ENCODE results near the gene PARD6G. TPM values are rescaled to one million over a fixed set of nuclear protein-coding genes. Genes with fewer than 3 reads are reported as not detected.

The PARD6G gene
- total and polyA plus RNA-seq, 2 experiments from 2014 or later = 0.22 to 0.53 TPM

- Histone ChIP-seq H3K9ac (peak overlapping the region; percentile 73), H3K4me1 (ENCODE audit: insufficient read depth) (peaks cover 10% of the 10 kb centered on the region; the same call in 1 of the 2 replicates), H3K27ac (peak overlapping the region; percentile 54; the same call in 1 of the 2 replicates), H3K4me2 (ENCODE audit: unreplicated experiment) (peak overlapping the region; percentile 70), H3F3A (ENCODE audit: insufficient read depth) (peaks cover 20% of the 10 kb centered on the region; the same call in 1 of the 2 replicates), H4K20me1 (ENCODE audit: insufficient read depth) (no peaks in the 10 kb centered on the region), H2AFZ (peak overlapping the region; percentile 89), H3K27me3 (replicated peaks; ENCODE audit: insufficient read depth) (no peaks in the 10 kb centered on the region), H3K4me3 (peak overlapping the region; percentile 82), H3K36me3 (ENCODE audit: low read depth) (no peaks in the 10 kb centered on the region), H3K9me2 (ENCODE audit: insufficient read depth) (no peaks in the 10 kb centered on the region), H3K9me3 (ENCODE audit: low read depth) (no peaks in the 10 kb centered on the region), H3K79me2 (ENCODE audit: insufficient read depth) (no peaks in the 10 kb centered on the region)
- no peak for TF ChIP-seq EZH2 (IDR thresholded peaks at IDR 0.05; ENCODE audit: insufficient read depth, poor library complexity, severe bottlenecking)
- WGBS, 2 experiments (ENCODE audit: low coverage in 1 of 2, low lambda C conversion rate in 2 of 2, missing lambda C conversion rate in 2 of 2) = 44 to 68% methylated on average over 12 of the region's 12 CpGs
- in situ Hi-C loops (cut with MboI) = no loop called here
- DNase-seq = peak; percentile 51
Observed at GRCh38 chr18:80147037-80147417, 100.3 kb downstream of the PARD6G start.

GRCh38 chr18:80145196-80145804, 102.0 kb downstream of the PARD6G start:
- peaks cover 10% of the 10 kb centered on the region; the same call in 1 of the 2 replicates for H3K4me1 ChIP-seq (ENCODE audit: insufficient read depth)
- no peaks in the 10 kb centered on the region for H3K79me2 ChIP-seq (ENCODE audit: insufficient read depth)
- no peak overlapping the region for H3K9ac ChIP-seq
- H3K27me3 ChIP-seq (replicated peaks; ENCODE audit: insufficient read depth) = no peaks in the 10 kb centered on the region
- H3K27ac ChIP-seq = no peak overlapping the region
- WGBS, 2 experiments (ENCODE audit: low coverage in 1 of 2, low lambda C conversion rate in 2 of 2, missing lambda C conversion rate in 2 of 2) = 77 to 85% methylated on average over 5 of the region's 5 CpGs
- no peaks in the 10 kb centered on the region for H4K20me1 ChIP-seq (ENCODE audit: insufficient read depth)
- H3K9me3 ChIP-seq (ENCODE audit: low read depth) = no peaks in the 10 kb centered on the region
- no peak overlapping the region for H3K4me3 ChIP-seq
- in situ Hi-C loops (cut with MboI) = no loop called here
- H3K4me2 ChIP-seq (ENCODE audit: unreplicated experiment) = no peak overlapping the region
- no peaks in the 10 kb centered on the region for H3K9me2 ChIP-seq (ENCODE audit: insufficient read depth)
- DNase-seq = peak; percentile 29
- peaks cover 20% of the 10 kb centered on the region; the same call in 1 of the 2 replicates for H3F3A ChIP-seq (ENCODE audit: insufficient read depth)
- no peak overlapping the region for H2AFZ ChIP-seq
- TF ChIP-seq EZH2 (IDR thresholded peaks at IDR 0.05; ENCODE audit: insufficient read depth, poor library complexity, severe bottlenecking) (no peak), EZH2phosphoT487 (IDR thresholded peaks at IDR 0.05; ENCODE audit: insufficient read depth, low read depth) (no peak)
- H3K36me3 ChIP-seq (ENCODE audit: low read depth) = 0 out of 2 replicates have a peak, but pooled peaks cover 1% of the 10 kb centered on the region

GRCh38 chr18:80143881-80144280, 103.4 kb downstream of the PARD6G start:
- H2AFZ ChIP-seq = no peak overlapping the region

GRCh38 chr18:80140455-80140985, 106.8 kb downstream of the PARD6G start:
- H3K27ac ChIP-seq = no peak overlapping the region
- no peaks in the 10 kb centered on the region for H3K9me2 ChIP-seq (ENCODE audit: insufficient read depth)
- H4K20me1 ChIP-seq (ENCODE audit: insufficient read depth) = no peaks in the 10 kb centered on the region
- no peaks in the 10 kb centered on the region for H3K27me3 ChIP-seq (replicated peaks; ENCODE audit: insufficient read depth)
- DNase-seq = no peak
- 95 to 96% methylated on average over 5 of the region's 5 CpGs for WGBS, 2 experiments (ENCODE audit: low coverage in 1 of 2, low lambda C conversion rate in 2 of 2, missing lambda C conversion rate in 2 of 2)
- peaks cover 21% of the 10 kb centered on the region for H3K36me3 ChIP-seq (ENCODE audit: low read depth)
- H3K9ac ChIP-seq = no peak overlapping the region
- in situ Hi-C loops (cut with MboI) = no loop called here
- H3K4me1 ChIP-seq (ENCODE audit: insufficient read depth) = peaks cover 10% of the 10 kb centered on the region; the same call in 1 of the 2 replicates
- H3K4me3 ChIP-seq = no peak overlapping the region
- H3K79me2 ChIP-seq (ENCODE audit: insufficient read depth) = no peaks in the 10 kb centered on the region
- no peak overlapping the region for H3K4me2 ChIP-seq (ENCODE audit: unreplicated experiment)
- H3K9me3 ChIP-seq (ENCODE audit: low read depth) = no peaks in the 10 kb centered on the region
- H2AFZ ChIP-seq = no peak overlapping the region
- H3F3A ChIP-seq (ENCODE audit: insufficient read depth) = peaks cover 14% of the 10 kb centered on the region; the same call in 1 of the 2 replicates
- TF ChIP-seq EZH2phosphoT487 (IDR thresholded peaks at IDR 0.05; ENCODE audit: insufficient read depth, low read depth) = no peak
- TF ChIP-seq EZH2 (IDR thresholded peaks at IDR 0.05; ENCODE audit: insufficient read depth, poor library complexity, severe bottlenecking) = no peak

More at GRCh38 chr18:80143881-80144280, 103.4 kb downstream of the PARD6G start:
- Histone ChIP-seq H3K9ac (no peak overlapping the region), H3K9me3 (ENCODE audit: low read depth) (no peaks in the 10 kb centered on the region), H3K4me2 (ENCODE audit: unreplicated experiment) (no peak overlapping the region), H3K4me3 (no peak overlapping the region), H3K27me3 (replicated peaks; ENCODE audit: insufficient read depth) (no peaks in the 10 kb centered on the region), H3K27ac (no peak overlapping the region), H3K9me2 (ENCODE audit: insufficient read depth) (no peaks in the 10 kb centered on the region), H4K20me1 (ENCODE audit: insufficient read depth) (no peaks in the 10 kb centered on the region), H3K36me3 (ENCODE audit: low read depth) (peaks cover 8% of the 10 kb centered on the region; the same call in 1 of the 2 replicates), H3K4me1 (ENCODE audit: insufficient read depth) (peaks cover 10% of the 10 kb centered on the region; the same call in 1 of the 2 replicates), H3K79me2 (ENCODE audit: insufficient read depth) (no peaks in the 10 kb centered on the region), H3F3A (ENCODE audit: insufficient read depth) (peaks cover 20% of the 10 kb centered on the region; the same call in 1 of the 2 replicates)
- in situ Hi-C loops (cut with MboI) = no loop called here
- WGBS, 2 experiments (ENCODE audit: low coverage in 1 of 2, low lambda C conversion rate in 2 of 2, missing lambda C conversion rate in 2 of 2) = 18 to 28% methylated on average over 2 of the region's 2 CpGs
- DNase-seq = peak; percentile 27
- no peak for TF ChIP-seq EZH2phosphoT487 (IDR thresholded peaks at IDR 0.05; ENCODE audit: insufficient read depth, low read depth)

Measured in GM23248 (cell line).